Naive thymus-derived CD4-positive, alpha-beta T cell (primary cell): ENCODE measurements around the gene VSIG10L2. TPM values are rescaled to one million over a fixed set of nuclear protein-coding genes. Genes with fewer than 3 reads are reported as not detected.

ENCODE experiments used
- ATAC-seq: fragments of 150-1000 bp; cut with Tn5 transposase; 2 replicates; pipeline ENCODE4 v1.10.0; 2021; ENCODE audit warnings: mild to moderate bottlenecking, moderate library complexity
- CTCF ChIA-PET: fragments of 350-600 bp; sonication (Branson Sonifier 250); formaldehyde crosslinking; loops from one replicate; lab custom pipeline; 2021; ENCODE audit warnings: antibody characterized with exemption; lab: Charles Lee
- POLR2A ChIA-PET: fragments of 350-600 bp; sonication (Branson Sonifier 250); formaldehyde crosslinking; loops from one replicate; lab custom pipeline; 2021; ENCODE audit warnings: antibody characterized with exemption, inconsistent platforms; lab: Charles Lee
- DNase-seq, 9 donors: peaks; one replicate each; pipeline versions ENCODE4 v3.0.0 to v3.0.0-alpha.2; 2020 to 2022; ENCODE audit warnings: mixed read lengths in 1 of 9
- H3K27ac ChIP-seq: one replicate; pipeline ENCODE4 v1.7.0; 2013; ENCODE audit warnings: mild to moderate bottlenecking, low read depth, low read length, moderate library complexity
- H3K27me3 ChIP-seq, 2 donors: one replicate each; pipeline ENCODE4 v1.7.0; 2013; ENCODE audit warnings: low read length in 2 of 2, mild to moderate bottlenecking in 2 of 2, moderate library complexity in 2 of 2; ENCODE audit not compliant: control insufficient read depth in 2 of 2, insufficient read depth in 2 of 2
- H3K36me3 ChIP-seq, 3 experiments: 1 replicate in 2 of 3; 2 replicates in 1 of 3; pipeline ENCODE4 v1.7.0; 2013; ENCODE audit warnings: low read length in 3 of 3, mild to moderate bottlenecking in 3 of 3, moderate library complexity in 1 of 3; ENCODE audit not compliant: insufficient read depth in 3 of 3, control insufficient read depth in 2 of 3
- H3K4me1 ChIP-seq, 2 donors: one replicate each; pipeline ENCODE4 v1.7.0; 2013; ENCODE audit warnings: low read length in 2 of 2, mild to moderate bottlenecking in 2 of 2, moderate library complexity in 1 of 2; ENCODE audit not compliant: control insufficient read depth in 2 of 2, insufficient read depth in 2 of 2
- H3K4me3 ChIP-seq: 2 replicates; pipeline ENCODE4 v1.7.0; 2013; ENCODE audit warnings: mild to moderate bottlenecking, low read length
- H3K9me3 ChIP-seq, 3 experiments: 1 replicate in 2 of 3; 2 replicates in 1 of 3; pipeline ENCODE4 v1.7.0; 2013; ENCODE audit warnings: low read length in 3 of 3; ENCODE audit not compliant: control insufficient read depth in 2 of 3
- H3K27ac Mint-ChIP-seq, 9 donors: one replicate each; pipeline ENCODE4 v1.8.0; 2020 to 2022; ENCODE audit warnings: mixed read lengths in 9 of 9, mild to moderate bottlenecking in 8 of 9, moderate library complexity in 5 of 9, inconsistent platforms in 2 of 9
- H3K27me3 Mint-ChIP-seq, 5 donors: one replicate each; pipeline ENCODE4 v1.8.0; 2021 to 2022; ENCODE audit warnings: mixed read lengths in 5 of 5, mild to moderate bottlenecking in 1 of 5
- H3K36me3 Mint-ChIP-seq, 5 donors: one replicate each; pipeline ENCODE4 v1.8.0; 2020 to 2022; ENCODE audit warnings: mixed read lengths in 5 of 5, mild to moderate bottlenecking in 3 of 5, inconsistent platforms in 1 of 5
- H3K4me1 Mint-ChIP-seq, 7 donors: one replicate each; pipeline ENCODE4 v1.8.0; 2020 to 2022; ENCODE audit warnings: mixed read lengths in 7 of 7, mild to moderate bottlenecking in 3 of 7, inconsistent platforms in 1 of 7
- H3K4me3 Mint-ChIP-seq, 10 donors: one replicate each; pipeline ENCODE4 v1.8.0; 2020 to 2022; ENCODE audit warnings: mild to moderate bottlenecking in 10 of 10, mixed read lengths in 10 of 10, moderate library complexity in 6 of 10, inconsistent platforms in 2 of 10
- H3K9me3 Mint-ChIP-seq, 11 donors: one replicate each; pipeline ENCODE4 v1.8.0; 2020 to 2022; ENCODE audit warnings: mixed read lengths in 11 of 11, mild to moderate bottlenecking in 4 of 11, inconsistent platforms in 1 of 11, moderate library complexity in 1 of 11
- intact Hi-C, 2 donors: fragments of 100-400 bp; cut with micrococcal nuclease; formaldehyde crosslinking; loops; one replicate each; pipeline ENCODE4 v1.15.1; 2023
- polyA plus RNA-seq, 2 donors: library from polyadenylated mRNA; unstranded; fragments of 300-500 nt; fragmentation: Illumina TruSeq; gene quantifications; one replicate each; pipeline ENCODE4 v1.2.3, GENCODE V29; 2021
- total RNA-seq, 6 experiments: library from RNA in 5 of 6; stranded (reverse) in 5 of 6; gene quantifications; 1 replicate in 5 of 6; 2 replicates in 1 of 6; pipeline ENCODE4 v1.2.3 and lab custom pipeline; 2021 to 2026

Gene VSIG10L2
- total and polyA plus RNA-seq, 7 experiments from 2014 or later, result not detected

DNA sequence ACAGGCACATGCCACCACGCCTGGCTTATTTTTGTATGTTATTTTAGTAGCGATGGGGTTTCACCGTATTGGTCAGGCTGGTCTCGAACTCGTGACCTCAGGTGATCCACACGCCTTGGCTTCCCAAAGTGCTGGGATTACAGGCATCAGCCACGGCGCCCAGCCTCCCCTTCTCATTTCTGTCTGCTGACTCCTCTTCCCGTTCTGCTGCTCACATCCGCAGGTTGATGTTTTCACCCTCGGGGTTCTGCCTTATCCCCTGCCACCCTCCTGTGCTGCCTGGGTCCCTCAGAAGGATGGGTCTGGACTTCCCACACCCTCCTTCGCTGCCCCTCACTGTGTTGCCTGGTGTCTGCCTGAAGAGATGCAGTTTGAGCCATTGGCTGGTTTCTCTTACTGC is 19.2 kb upstream of the VSIG10L2 start:
- no peaks in the 10 kb centered on the region for H3K27me3 ChIP-seq
- no peak overlapping the region for H3K27ac ChIP-seq
- H3K4me3 Mint-ChIP-seq, result no peak overlapping the region
- no peaks in the 10 kb centered on the region for H3K4me1 ChIP-seq
- H3K27me3 Mint-ChIP-seq, result peaks cover 7 to 27% (median 16%) of the 10 kb centered on the region in 5 donors
- intact Hi-C loops, result no loop called here
- no peaks in the 10 kb centered on the region for H3K36me3 ChIP-seq
- H3K9me3 Mint-ChIP-seq, result no peaks in the 10 kb centered on the region
- ATAC-seq, result no peak
- POLR2A ChIA-PET, result no interaction called here
- CTCF ChIA-PET, result no interaction called here
- H3K4me3 ChIP-seq, result no peak overlapping the region
- no peaks in the 10 kb centered on the region for H3K36me3 Mint-ChIP-seq
- no peak for DNase-seq
- no peak overlapping the region for H3K27ac Mint-ChIP-seq
- H3K4me1 Mint-ChIP-seq, result peaks cover 0 to 4% (median 0%) of the 10 kb centered on the region in 7 donors
- H3K9me3 ChIP-seq, result no peaks in the 10 kb centered on the region

DNA sequence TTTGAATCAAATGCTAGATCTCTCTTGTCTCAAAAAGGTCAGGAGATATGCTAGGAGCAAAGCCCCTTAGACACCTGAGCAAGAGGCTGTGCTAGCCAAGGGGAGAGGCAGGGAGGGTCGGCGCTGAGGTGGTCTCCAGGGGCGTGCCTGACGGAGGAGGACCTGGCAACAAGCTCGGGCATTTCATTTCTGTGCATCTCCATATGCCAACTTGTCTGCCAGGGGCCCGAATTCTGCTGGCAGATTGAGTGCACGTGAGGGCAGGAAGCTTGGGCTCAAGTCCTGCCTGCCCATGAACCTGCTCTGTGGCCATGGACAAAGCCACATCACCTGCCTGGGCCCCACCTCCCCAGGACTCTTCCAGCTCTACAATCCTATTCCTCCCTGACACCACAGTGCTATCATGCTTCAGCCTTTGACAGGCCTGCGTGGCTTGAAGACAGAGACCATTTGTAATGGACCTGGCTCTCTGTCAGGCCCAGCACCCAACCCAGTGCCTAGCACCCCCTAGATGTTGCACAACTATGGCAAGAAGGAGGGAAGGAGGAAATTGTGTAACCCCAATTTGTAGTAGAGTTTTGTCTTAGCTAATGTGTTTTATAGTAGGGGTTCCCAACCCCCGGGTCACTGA is 16.3 kb upstream of the VSIG10L2 start:
- CTCF ChIA-PET, result interaction anchor here (0.9 kb wide), 1 partner anchor 264 kb away, joined by 3 read pairs; no protein-coding TSS in a partner anchor

DNA sequence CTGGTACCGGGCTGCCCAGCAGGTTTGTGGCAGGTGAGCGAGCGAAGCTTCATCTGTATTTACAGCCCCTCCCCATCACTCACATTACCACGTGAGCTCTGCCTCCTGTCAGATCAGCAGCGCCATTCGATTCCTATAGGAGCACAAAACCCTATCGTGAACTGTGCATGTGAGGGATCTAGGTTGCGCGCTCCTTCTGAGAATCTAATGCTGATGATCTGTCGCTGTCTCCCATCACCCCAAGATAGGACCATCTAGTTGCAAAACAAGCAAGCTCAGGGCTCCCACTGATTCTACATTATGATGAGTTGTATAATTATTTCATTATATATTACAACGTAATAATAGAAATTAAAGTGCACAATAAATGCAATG is 15.8 kb upstream of the VSIG10L2 start:
- ChIA-PET CTCF (no interaction called here), POLR2A (no interaction called here)
- Histone ChIP-seq H3K4me3 (no peak overlapping the region), H3K27me3 (no peaks in the 10 kb centered on the region), H3K36me3 (no peaks in the 10 kb centered on the region), H3K4me1 (no peaks in the 10 kb centered on the region), H3K9me3 (no peaks in the 10 kb centered on the region), H3K27ac (no peak overlapping the region)
- Mint-ChIP-seq H3K4me1 (no peaks in the 10 kb centered on the region), H3K36me3 (no peaks in the 10 kb centered on the region), H3K9me3 (no peaks in the 10 kb centered on the region), H3K4me3 (no peak overlapping the region), H3K27me3 (peaks cover 7 to 30% (median 15%) of the 10 kb centered on the region in 5 donors), H3K27ac (no peak overlapping the region)
- no peak for DNase-seq
- intact Hi-C loops, result no loop called here
- ATAC-seq, result no peak

More for the DNA sequence above, 16.3 kb upstream of the VSIG10L2 start:
- Histone ChIP-seq H3K27ac (no peak overlapping the region), H3K9me3 (no peaks in the 10 kb centered on the region), H3K4me1 (no peaks in the 10 kb centered on the region), H3K36me3 (no peaks in the 10 kb centered on the region), H3K4me3 (no peak overlapping the region), H3K27me3 (no peaks in the 10 kb centered on the region)
- no peak for ATAC-seq
- DNase-seq, result no peak
- no peak overlapping the region for H3K27ac Mint-ChIP-seq
- intact Hi-C loops, result no loop called here
- no peaks in the 10 kb centered on the region for H3K9me3 Mint-ChIP-seq
- POLR2A ChIA-PET, result no interaction called here
- peaks cover 7 to 30% (median 15%) of the 10 kb centered on the region in 5 donors for H3K27me3 Mint-ChIP-seq
- H3K36me3 Mint-ChIP-seq, result no peaks in the 10 kb centered on the region
- no peak overlapping the region for H3K4me3 Mint-ChIP-seq
- H3K4me1 Mint-ChIP-seq, result no peaks in the 10 kb centered on the region

DNA sequence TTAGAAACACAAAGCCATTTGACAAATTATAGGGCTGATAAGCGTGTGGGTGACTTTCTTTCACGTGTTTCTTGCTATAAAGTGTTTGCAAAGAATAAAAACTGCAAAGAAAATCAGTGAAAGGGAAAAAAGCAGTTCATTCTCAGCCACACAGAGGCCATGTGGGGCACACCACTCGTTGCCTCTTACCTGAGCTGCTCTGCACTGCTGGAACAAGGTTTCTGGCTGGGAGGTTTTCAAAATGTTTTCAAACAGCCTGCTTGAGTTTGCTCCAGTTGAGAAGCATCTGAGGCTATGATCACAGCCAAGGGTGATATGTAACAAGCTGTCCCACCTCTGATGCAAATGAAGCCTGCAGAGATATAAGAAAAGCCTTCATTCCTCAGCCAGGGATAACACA is 14.7 kb upstream of the VSIG10L2 start:
- ChIA-PET POLR2A (no interaction called here), CTCF (interaction anchor here (0.8 kb wide), 1 partner anchor 266 kb away, joined by 3 read pairs; no protein-coding TSS in a partner anchor)
- DNase-seq (no peak), ATAC-seq (no peak)
- Histone ChIP-seq H3K27ac (no peak overlapping the region), H3K4me3 (no peak overlapping the region), H3K27me3 (no peaks in the 10 kb centered on the region), H3K36me3 (no peaks in the 10 kb centered on the region), H3K9me3 (no peaks in the 10 kb centered on the region), H3K4me1 (no peaks in the 10 kb centered on the region)
- Mint-ChIP-seq H3K4me3 (no peak overlapping the region), H3K9me3 (no peaks in the 10 kb centered on the region), H3K27me3 (peaks cover 7 to 30% (median 15%) of the 10 kb centered on the region in 5 donors), H3K27ac (no peak overlapping the region), H3K36me3 (no peaks in the 10 kb centered on the region), H3K4me1 (no peaks in the 10 kb centered on the region)
- intact Hi-C loops, result no loop called here

DNA sequence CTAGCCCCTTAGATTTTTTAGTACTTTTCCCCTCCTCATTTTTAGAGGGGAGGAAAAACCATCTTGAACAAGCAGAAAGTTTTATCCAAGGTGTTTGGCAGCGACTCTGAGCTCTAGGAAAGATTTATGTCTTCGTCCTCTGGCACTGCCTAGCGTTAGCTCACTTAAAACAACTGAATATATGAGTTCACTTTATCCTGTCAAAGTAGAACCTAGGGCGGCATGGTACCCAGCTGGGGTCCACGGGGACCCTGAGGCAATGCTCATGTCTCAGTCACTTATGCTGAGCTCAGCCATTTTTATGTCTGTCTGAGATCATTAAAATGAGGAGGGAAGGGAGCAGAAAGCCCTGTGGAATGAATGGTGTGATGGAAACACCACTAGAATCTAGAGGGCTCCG is 14.2 kb upstream of the VSIG10L2 start:
- Histone ChIP-seq H3K4me3 (no peak overlapping the region), H3K27me3 (no peaks in the 10 kb centered on the region), H3K9me3 (no peaks in the 10 kb centered on the region), H3K27ac (no peak overlapping the region), H3K4me1 (no peaks in the 10 kb centered on the region), H3K36me3 (no peaks in the 10 kb centered on the region)
- intact Hi-C loops, result no loop called here
- ChIA-PET POLR2A (no interaction called here), CTCF (interaction anchor here (0.8 to 1.4 kb wide), 2 partner anchors 10 to 266 kb away, joined by 3 to 6 read pairs; no protein-coding TSS in a partner anchor)
- ATAC-seq (no peak), DNase-seq (no peak)
- Mint-ChIP-seq H3K27ac (no peak overlapping the region), H3K4me3 (no peak overlapping the region), H3K36me3 (no peaks in the 10 kb centered on the region), H3K9me3 (no peaks in the 10 kb centered on the region), H3K27me3 (peaks cover 6 to 30% (median 13%) of the 10 kb centered on the region in 5 donors), H3K4me1 (no peaks in the 10 kb centered on the region)

DNA sequence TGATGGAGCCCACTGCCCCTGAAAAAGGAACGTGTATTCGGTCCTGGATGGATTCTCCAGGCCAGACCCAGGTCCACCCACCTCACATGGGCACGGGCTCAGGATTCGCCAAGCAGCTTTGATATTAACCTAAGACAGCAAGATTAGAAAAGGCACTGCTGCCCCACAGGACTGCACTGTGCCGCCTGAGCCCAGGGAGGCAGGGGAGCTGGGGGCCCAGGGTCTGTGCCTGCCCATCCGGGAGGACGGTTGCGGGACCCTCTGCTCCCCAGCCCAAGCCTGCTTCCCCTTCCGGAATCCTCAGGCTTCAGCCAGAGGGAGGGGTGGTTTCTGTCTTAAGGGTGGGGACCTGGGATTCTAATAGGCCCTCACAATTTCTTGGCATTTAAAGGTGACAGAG is 13.5 kb upstream of the VSIG10L2 start:
- DNase-seq, result no peak
- H3K4me1 Mint-ChIP-seq, result no peaks in the 10 kb centered on the region
- Histone ChIP-seq H3K9me3 (no peaks in the 10 kb centered on the region), H3K36me3 (no peaks in the 10 kb centered on the region), H3K4me3 (no peak overlapping the region), H3K4me1 (no peaks in the 10 kb centered on the region), H3K27ac (no peak overlapping the region), H3K27me3 (no peaks in the 10 kb centered on the region)
- H3K27me3 Mint-ChIP-seq, result peaks cover under 1 to 24% (median 10%) of the 10 kb centered on the region in 5 donors
- H3K9me3 Mint-ChIP-seq, result no peaks in the 10 kb centered on the region
- CTCF ChIA-PET, result interaction anchor here (1.4 kb wide), 1 partner anchor 9 kb away, joined by 6 read pairs; no protein-coding TSS in a partner anchor
- no peak overlapping the region for H3K27ac Mint-ChIP-seq
- no peak overlapping the region for H3K4me3 Mint-ChIP-seq
- intact Hi-C loops, result no loop called here
- no peaks in the 10 kb centered on the region for H3K36me3 Mint-ChIP-seq
- POLR2A ChIA-PET, result no interaction called here
- no peak for ATAC-seq
